Measurements from ENCODE around the gene PAK1.

Gene PAK1

GRCh38 chr11:77435972-77436371 is 37.9 kb downstream of the PAK1 start:
- no peak overlapping the region for H3K4me3 ChIP-seq (ENCODE audit: low read depth, low read length)
- TF ChIP-seq CTCF (IDR thresholded peaks at IDR 0.05; ENCODE audit: control insufficient read depth, extremely low read depth, insufficient read depth): no peak
- no peak for DNase-seq (ENCODE audit: low read depth)

GRCh38 chr11:77431813-77432212 is 42.1 kb downstream of the PAK1 start:
- TF ChIP-seq CTCF (IDR thresholded peaks at IDR 0.05; ENCODE audit: control insufficient read depth, extremely low read depth, insufficient read depth): no peak
- DNase-seq (ENCODE audit: low read depth): no peak
- no peak overlapping the region for H3K4me3 ChIP-seq (ENCODE audit: low read depth, low read length)

GRCh38 chr11:77428598-77428997 is 45.3 kb downstream of the PAK1 start:
- TF ChIP-seq CTCF (IDR thresholded peaks at IDR 0.05; ENCODE audit: control insufficient read depth, extremely low read depth, insufficient read depth): no peak
- H3K4me3 ChIP-seq (ENCODE audit: low read depth, low read length): no peak overlapping the region
- DNase-seq (ENCODE audit: low read depth): no peak

GRCh38 chr11:77425346-77425745 is 48.5 kb downstream of the PAK1 start:
- no peak for TF ChIP-seq CTCF (IDR thresholded peaks at IDR 0.05; ENCODE audit: control insufficient read depth, extremely low read depth, insufficient read depth)
- DNase-seq (ENCODE audit: low read depth): no peak
- H3K4me3 ChIP-seq (ENCODE audit: low read depth, low read length): no peak overlapping the region

- DNase-seq (ENCODE audit: low read depth): no peak
- TF ChIP-seq CTCF (IDR thresholded peaks at IDR 0.05; ENCODE audit: control insufficient read depth, extremely low read depth, insufficient read depth): no peak
- H3K4me3 ChIP-seq (ENCODE audit: low read depth, low read length): no peak overlapping the region
These were observed 49.2 kb downstream of the PAK1 start for GRCh38 chr11:77424644-77425043.

- no peak overlapping the region for H3K4me3 ChIP-seq (ENCODE audit: low read depth, low read length)
- DNase-seq (ENCODE audit: low read depth): no peak
- TF ChIP-seq CTCF (IDR thresholded peaks at IDR 0.05; ENCODE audit: control insufficient read depth, extremely low read depth, insufficient read depth): no peak
These were observed 50.3 kb downstream of the PAK1 start for GRCh38 chr11:77423624-77424023.

GRCh38 chr11:77422687-77423086 is 51.2 kb downstream of the PAK1 start:
- no peak for DNase-seq (ENCODE audit: low read depth)
- H3K4me3 ChIP-seq (ENCODE audit: low read depth, low read length): no peak overlapping the region
- no peak for TF ChIP-seq CTCF (IDR thresholded peaks at IDR 0.05; ENCODE audit: control insufficient read depth, extremely low read depth, insufficient read depth)
